K562 (cell line): ENCODE data around the gene DNASE1L2. TPM values are rescaled to one million over a fixed set of nuclear protein-coding genes. Genes with fewer than 3 reads are reported as not detected.
A peak's percentile ranks its signal among the peaks of the same experiment; 100 is the strongest.

Source experiments
- CCAR2 ChIP-seq: fragments of 200-400 bp; formaldehyde crosslinking; IDR thresholded peaks from 2 replicates; pipeline ENCODE4 v1.6.1; 2017; ENCODE audit warnings: mild to moderate bottlenecking, low read depth, low read length
- ESRRB ChIP-seq: fragments of 250-450 bp; sonication (Bioruptor Pico); IDR thresholded peaks from 2 replicates; pipeline ENCODE4 v1.5.0; 2020; ENCODE audit warnings: mild to moderate bottlenecking, moderate library complexity, borderline replicate concordance
- FOXK1 ChIP-seq: sonication (generic); formaldehyde crosslinking; IDR thresholded peaks from 2 replicates; pipeline ENCODE4 v1.8.0; 2022; ENCODE audit warnings: missing genetic modification reagents, mild to moderate bottlenecking, borderline replicate concordance
- GATAD2A ChIP-seq: fragments of 450-650 bp; IDR thresholded peaks from 2 replicates; pipeline ENCODE4 v1.6.1; 2017
- HES1 ChIP-seq: fragments of 450-650 bp; IDR thresholded peaks from 2 replicates; pipeline ENCODE4 v1.6.1; 2016; ENCODE audit warnings: low read depth, mild to moderate bottlenecking, moderate library complexity
- KLF13 ChIP-seq: fragments of 450-650 bp; IDR thresholded peaks from 2 replicates; pipeline ENCODE4 v1.6.1; 2016; ENCODE audit warnings: missing genetic modification characterization, low read depth, mild to moderate bottlenecking, missing compliant biosample characterization, moderate library complexity, borderline replicate concordance
- MAFG ChIP-seq: fragments of 450-650 bp; conservative IDR thresholded peaks from 2 replicates; pipeline ENCODE4 v1.6.1; 2016; ENCODE audit warnings: missing genetic modification characterization, missing compliant biosample characterization
- MAX ChIP-seq: sonication (generic); formaldehyde crosslinking; IDR thresholded peaks from 2 replicates; pipeline ENCODE4 v1.9.0; 2022; ENCODE audit warnings: mild to moderate bottlenecking, missing genetic modification reagents
- NBN ChIP-seq: fragments of 450-650 bp; IDR thresholded peaks from 2 replicates; pipeline ENCODE4 v1.6.1; 2016; ENCODE audit warnings: low read depth, mild to moderate bottlenecking
- NRF1 ChIP-seq, 2 experiments: fragments of 450-650 bp; IDR thresholded peaks in 1 of 2; conservative IDR thresholded peaks in 1 of 2; 2 replicates each; pipeline ENCODE4 v1.6.1; 2014; ENCODE audit warnings: mild to moderate bottlenecking in 2 of 2
- PHF20 ChIP-seq: fragments of 450-650 bp; IDR thresholded peaks from 2 replicates; pipeline ENCODE4 v1.6.1; 2018; ENCODE audit not compliant: partially characterized antibody
- PHF8 ChIP-seq: fragments of 200-600 bp; sonication (generic); IDR thresholded peaks from 2 replicates; pipeline ENCODE4 v1.6.1; 2012; ENCODE audit warnings: mixed run types, mild to moderate bottlenecking, inconsistent platforms, low read length, moderate library complexity, borderline replicate concordance
- TOE1 ChIP-seq, 2 experiments: fragments of 450-650 bp in 1 of 2; sonication (generic) in 1 of 2; formaldehyde crosslinking in 1 of 2; IDR thresholded peaks; 2 replicates each; pipeline versions ENCODE4 v1.7.1 to v1.8.0; 2016 to 2022; ENCODE audit warnings: borderline replicate concordance in 2 of 2, mild to moderate bottlenecking in 2 of 2, antibody characterized with exemption in 1 of 2, inconsistent platforms in 1 of 2, low read depth in 1 of 2, missing genetic modification reagents in 1 of 2, moderate library complexity in 1 of 2
- TRIM24 ChIP-seq, 2 experiments: fragments of 450-650 bp; IDR thresholded peaks; 2 replicates each; pipeline ENCODE4 v1.6.1; 2016
- ZNF586 ChIP-seq: fragments of 450-650 bp; formaldehyde crosslinking; conservative IDR thresholded peaks from 2 replicates; pipeline ENCODE4 v1.4.0; 2020; ENCODE audit warnings: mild to moderate bottlenecking, moderate library complexity
- ZNF639 ChIP-seq, 2 experiments: fragments of 200-800 bp in 1 of 2; sonication (Bioruptor generic) in 1 of 2; sonication (generic) in 1 of 2; formaldehyde crosslinking in 1 of 2; IDR thresholded peaks in 1 of 2; conservative IDR thresholded peaks in 1 of 2; 2 replicates each; pipeline versions ENCODE4 v1.5.0 to v1.6.1; 2016 to 2020; ENCODE audit warnings: missing compliant biosample characterization in 1 of 2, missing genetic modification characterization in 1 of 2, missing genetic modification reagents in 1 of 2
- ZNF668 ChIP-seq: fragments of 250-450 bp; sonication (Bioruptor Pico); IDR thresholded peaks from 2 replicates; pipeline ENCODE4 v1.8.0; 2022; ENCODE audit warnings: mild to moderate bottlenecking, inconsistent platforms
- ZNF76 ChIP-seq: fragments of 250-450 bp; sonication (Bioruptor Pico); IDR thresholded peaks from 2 replicates; pipeline ENCODE4 v1.4.0; 2020; ENCODE audit warnings: mild to moderate bottlenecking, moderate library complexity, borderline replicate concordance
- ZNF764 ChIP-seq: fragments of 250-450 bp; sonication (Bioruptor Pico); IDR thresholded peaks from 2 replicates; pipeline ENCODE4 v1.4.0; 2020; ENCODE audit warnings: low read depth, mild to moderate bottlenecking, moderate library complexity
- polyA plus RNA-seq, 8 experiments: library from polyadenylated mRNA; depleted of rRNA in 4 of 8; stranded (reverse) in 5 of 8; unstranded in 3 of 8; fragments of >200 nt; fragmentation: Nextera tagmentation in 2 of 8; fragmentation: Illumina TruSeq in 1 of 8; extraction: Ambion mirVana in 2 of 8; extraction: Trizol in 1 of 8; gene quantifications; 2 replicates each; pipeline versions ENCODE4 v1.2.1 to v1.2.3, GENCODE V29; 2011 to 2014; ENCODE audit warnings: inconsistent platforms in 1 of 8, missing spikeins in 1 of 8
- total RNA-seq, 7 experiments: library from RNA; depleted of rRNA in 6 of 7; stranded (reverse); fragments of >200 nt in 6 of 7; fragmentation: Illumina TruSeq in 2 of 7; extraction: Trizol in 2 of 7; gene quantifications; 2 replicates each; pipeline versions ENCODE4 v1.2.1 to v1.2.3, GENCODE V29; 2011 to 2021; ENCODE audit warnings: low replicate concordance in 1 of 7
- TF ChIP-seq, protein P1 (sequence below): fragments of 250-450 bp; sonication (Bioruptor Pico); IDR thresholded peaks from 2 replicates; pipeline ENCODE4 v1.8.0; 2021; ENCODE audit warnings: moderate library complexity, mild to moderate bottlenecking, inconsistent platforms
- TF ChIP-seq, protein P2 (sequence below), 2 experiments: fragments of 450-650 bp in 1 of 2; sonication (generic) in 1 of 2; formaldehyde crosslinking; conservative IDR thresholded peaks; 2 replicates each; pipeline versions ENCODE4 v1.4.0 to v1.8.1; 2020 to 2022; ENCODE audit warnings: mild to moderate bottlenecking in 1 of 2, missing genetic modification reagents in 1 of 2
- TF ChIP-seq, protein P3 (sequence below): sonication (generic); IDR thresholded peaks from 2 replicates; pipeline ENCODE4 v1.6.1; 2016

DNASE1L2 gene
- total and polyA plus RNA-seq, 9 of the 15 experiments (the other 6 are each of a cell fraction or from before 2014, with no cell fraction given): 0.08 to 2.7 (median 1.7) TPM; not detected in 1

DNA sequence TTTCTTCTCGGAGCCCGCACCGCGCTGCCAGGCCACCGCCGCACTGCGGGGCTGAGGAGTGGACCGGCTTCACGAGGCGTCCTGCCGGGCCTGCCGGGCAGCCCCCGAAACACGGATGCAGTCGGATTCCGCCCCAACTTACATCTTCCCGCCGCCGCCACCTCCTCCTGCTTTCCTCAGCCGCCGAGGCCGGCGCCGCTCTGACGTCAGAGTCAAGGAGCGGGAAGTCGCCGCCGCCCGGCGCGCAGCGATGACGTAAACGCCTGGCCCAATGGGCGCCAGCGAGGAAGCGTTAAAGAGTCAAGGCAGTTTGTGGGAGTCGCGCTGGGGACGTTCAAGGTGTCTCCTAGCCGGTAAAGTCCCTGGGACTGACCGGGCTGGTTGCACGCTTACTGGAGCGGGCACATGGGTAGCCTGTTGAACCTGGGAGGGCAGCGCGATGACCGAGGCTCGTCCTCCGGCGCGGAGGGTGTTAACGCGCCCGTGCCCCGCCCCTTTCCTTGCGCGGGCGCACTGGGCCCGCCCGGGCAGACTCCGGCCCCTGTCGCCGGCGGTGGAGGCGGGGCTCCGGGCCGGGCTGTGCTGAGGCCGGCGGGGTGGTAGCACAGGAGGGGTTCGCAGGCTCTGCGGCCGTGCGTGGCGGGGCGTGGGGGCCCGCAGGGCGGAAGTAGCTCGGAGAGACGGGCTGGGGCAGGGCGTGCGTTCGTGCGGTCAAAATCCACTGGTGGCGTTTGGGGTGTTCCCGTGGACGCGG is 31.8 kb downstream of the DNASE1L2 start, which contains the start of gene RNPS1 (continued):
- TF ChIP-seq HES1 (no peak), ZNF764 (CRISPR knock-in tag) (0 out of 2 replicates have a peak, but pooled peaks have one; percentile 6), KLF13 (tag) (no peak; the same call in 1 of the 2 replicates), FOXK1 (CRISPR knock-in tag) (peak; percentile 66; the same call in 1 of the 2 replicates), PHF20 (peak; percentile 99), NRF1 (conservative IDR thresholded peaks at IDR 0.05 in 1 of 2, IDR thresholded peaks at IDR 0.05 in 1 of 2) (peak; percentile 96), ZNF76 (CRISPR knock-in tag) (no peak; the same call in 1 of the 2 replicates), NBN (peak; percentile 98), ESRRB (CRISPR knock-in tag) (no peak), ZNF639 (CRISPR knock-in tag; conservative IDR thresholded peaks at IDR 0.05 in 1 of 2, IDR thresholded peaks at IDR 0.05 in 1 of 2) (peak in 1 of 2 experiments; percentile 93; a peak in 2 of 4 replicates), MAFG (no peak), CCAR2 (no peak), PHF8 (peak; percentile 94), GATAD2A (0 out of 2 replicates have a peak, but pooled peaks have one; percentile 39), ZNF668 (no peak), ZNF586 (CRISPR knock-in tag) (no peak), TOE1 (IDR thresholded peaks at IDR 0.05; ENCODE audit: borderline replicate concordance) (peak; percentile 92), TOE1 (CRISPR knock-in tag; IDR thresholded peaks at IDR 0.05; ENCODE audit: borderline replicate concordance, low read depth) (peak; percentile 89; the same call in 1 of the 2 replicates), TRIM24 (IDR thresholded peaks at IDR 0.05) (peak in 1 of 2 experiments; percentile 89; a peak in 2 of 4 replicates), MAX (CRISPR knock-in tag) (peak; percentile 96)
- TF ChIP-seq, protein P1, sequence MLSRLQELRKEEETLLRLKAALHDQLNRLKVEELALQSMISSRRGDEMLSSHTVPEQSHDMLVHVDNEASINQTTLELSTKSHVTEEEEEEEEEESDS: no peak
- TF ChIP-seq, protein P2, sequence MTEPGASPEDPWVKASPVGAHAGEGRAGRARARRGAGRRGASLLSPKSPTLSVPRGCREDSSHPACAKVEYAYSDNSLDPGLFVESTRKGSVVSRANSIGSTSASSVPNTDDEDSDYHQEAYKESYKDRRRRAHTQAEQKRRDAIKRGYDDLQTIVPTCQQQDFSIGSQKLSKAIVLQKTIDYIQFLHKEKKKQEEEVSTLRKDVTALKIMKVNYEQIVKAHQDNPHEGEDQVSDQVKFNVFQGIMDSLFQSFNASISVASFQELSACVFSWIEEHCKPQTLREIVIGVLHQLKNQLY (CRISPR knock-in tag; conservative IDR thresholded peaks at IDR 0.05): 0 out of 4 replicates have a peak, but pooled peaks of 1 of the 2 experiments have one; percentile 55
- TF ChIP-seq, protein P3, sequence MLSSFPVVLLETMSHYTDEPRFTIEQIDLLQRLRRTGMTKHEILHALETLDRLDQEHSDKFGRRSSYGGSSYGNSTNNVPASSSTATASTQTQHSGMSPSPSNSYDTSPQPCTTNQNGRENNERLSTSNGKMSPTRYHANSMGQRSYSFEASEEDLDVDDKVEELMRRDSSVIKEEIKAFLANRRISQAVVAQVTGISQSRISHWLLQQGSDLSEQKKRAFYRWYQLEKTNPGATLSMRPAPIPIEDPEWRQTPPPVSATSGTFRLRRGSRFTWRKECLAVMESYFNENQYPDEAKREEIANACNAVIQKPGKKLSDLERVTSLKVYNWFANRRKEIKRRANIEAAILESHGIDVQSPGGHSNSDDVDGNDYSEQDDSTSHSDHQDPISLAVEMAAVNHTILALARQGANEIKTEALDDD: no peak
